GM19099 (cell line): ENCODE results near the gene GPR62.
A peak's percentile ranks its signal among the peaks of the same experiment; 100 is the strongest.

ENCODE experiments used
- POLR2A ChIP-seq: IDR thresholded peaks from 3 replicates; pipeline ENCODE4 v1.6.1; 2011; ENCODE audit warnings: low read depth; ENCODE audit not compliant: insufficient read length; ENCODE audit errors: extremely low read depth

GPR62 gene

DNA sequence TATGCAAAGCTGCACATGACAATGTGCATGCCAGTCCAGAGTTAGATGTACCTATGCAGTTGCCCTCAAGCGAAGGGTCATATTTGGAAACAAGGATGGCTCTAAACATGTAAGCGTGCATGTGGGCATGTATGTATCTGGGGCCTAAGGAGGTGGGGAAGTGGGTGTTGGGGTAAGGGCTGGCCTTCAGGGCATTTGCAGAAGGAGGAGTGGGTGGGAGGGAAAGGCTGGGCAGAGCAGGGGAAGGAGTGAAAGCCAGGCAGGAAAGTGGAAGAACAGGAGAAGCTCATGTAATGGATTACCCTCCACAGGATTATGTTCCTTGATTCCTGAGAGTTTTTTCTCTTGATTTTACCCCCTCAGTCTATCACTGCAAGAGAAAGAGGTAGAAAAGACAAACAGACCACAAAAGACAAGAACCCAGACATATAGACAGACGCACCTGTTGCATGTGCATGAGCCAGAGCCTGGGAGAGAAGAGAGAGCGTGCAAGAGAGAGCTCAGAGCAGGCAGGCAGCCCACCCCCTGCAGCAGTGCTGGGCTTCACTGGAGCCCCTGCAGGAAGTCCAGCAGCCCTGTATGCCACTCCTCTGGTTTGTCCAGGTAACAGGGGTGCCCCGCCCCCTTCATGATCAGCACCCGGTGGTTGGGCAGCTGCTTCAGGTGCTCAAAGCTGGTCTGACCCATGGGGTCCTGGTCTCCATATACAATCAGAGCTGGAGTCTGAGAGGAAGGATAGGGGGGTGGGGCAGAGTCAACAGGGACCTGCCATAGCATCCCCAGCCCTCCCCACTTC, 13.9 kb downstream of the GPR62 start:
- TF ChIP-seq POLR2A: no peak

DNA sequence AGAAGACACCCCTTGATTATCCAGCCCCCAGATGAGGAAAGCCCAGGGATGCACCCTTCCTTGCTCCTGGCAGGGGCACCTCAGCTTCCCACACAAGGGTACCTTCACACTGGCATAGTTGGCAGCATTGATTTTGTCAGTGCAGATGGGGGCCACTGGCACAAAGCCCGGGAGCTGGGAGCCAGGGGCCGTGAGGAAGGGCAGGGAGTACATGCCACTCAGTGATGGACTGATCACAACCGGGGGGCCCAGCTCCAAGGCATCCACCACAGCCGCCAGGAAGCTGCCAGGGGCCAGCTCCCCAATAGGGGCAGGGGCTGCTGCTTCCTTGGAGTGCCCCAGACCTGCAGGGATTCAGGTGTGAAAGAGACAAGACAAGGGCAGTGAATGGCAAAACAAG, 14.7 kb downstream of the GPR62 start:
- TF ChIP-seq POLR2A: no peak

- TF ChIP-seq POLR2A: no peak
These were observed 15.6 kb downstream of the GPR62 start for GRCh38 chr3:51970606-51971300.

DNA sequence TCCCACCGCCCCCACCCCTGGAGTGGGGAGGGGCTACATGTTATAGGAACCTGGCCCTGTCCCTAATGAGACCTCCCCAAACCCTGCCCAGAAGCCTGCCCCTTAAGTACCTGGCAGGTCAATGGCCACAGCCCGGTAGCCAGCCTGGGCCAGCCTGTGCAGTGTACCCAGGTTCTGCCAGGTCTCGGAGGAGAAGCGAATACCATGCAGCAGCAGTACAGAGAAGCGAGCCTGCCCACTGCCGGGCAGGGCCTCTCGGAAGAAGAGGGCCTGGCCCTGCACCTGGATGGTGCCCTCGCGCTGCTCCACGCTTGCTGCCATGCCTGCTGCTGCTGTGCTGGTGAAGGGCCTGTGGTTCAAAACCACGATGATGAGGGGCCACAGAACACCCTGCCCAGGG, 16.2 kb downstream of the GPR62 start:
- TF ChIP-seq POLR2A: no peak

GRCh38 chr3:51974277-51974962, 19.2 kb downstream of the GPR62 start:
- no peak for TF ChIP-seq POLR2A

GRCh38 chr3:51974963-51975851, 20.0 kb downstream of the GPR62 start, which contains the start of gene ABHD14A:
TSS of gene ABHD14A (plus strand) at chr3:51975064. CDS start at chr3:51975136, 72 bp downstream.
- TF ChIP-seq POLR2A: peak; percentile 91

DNA sequence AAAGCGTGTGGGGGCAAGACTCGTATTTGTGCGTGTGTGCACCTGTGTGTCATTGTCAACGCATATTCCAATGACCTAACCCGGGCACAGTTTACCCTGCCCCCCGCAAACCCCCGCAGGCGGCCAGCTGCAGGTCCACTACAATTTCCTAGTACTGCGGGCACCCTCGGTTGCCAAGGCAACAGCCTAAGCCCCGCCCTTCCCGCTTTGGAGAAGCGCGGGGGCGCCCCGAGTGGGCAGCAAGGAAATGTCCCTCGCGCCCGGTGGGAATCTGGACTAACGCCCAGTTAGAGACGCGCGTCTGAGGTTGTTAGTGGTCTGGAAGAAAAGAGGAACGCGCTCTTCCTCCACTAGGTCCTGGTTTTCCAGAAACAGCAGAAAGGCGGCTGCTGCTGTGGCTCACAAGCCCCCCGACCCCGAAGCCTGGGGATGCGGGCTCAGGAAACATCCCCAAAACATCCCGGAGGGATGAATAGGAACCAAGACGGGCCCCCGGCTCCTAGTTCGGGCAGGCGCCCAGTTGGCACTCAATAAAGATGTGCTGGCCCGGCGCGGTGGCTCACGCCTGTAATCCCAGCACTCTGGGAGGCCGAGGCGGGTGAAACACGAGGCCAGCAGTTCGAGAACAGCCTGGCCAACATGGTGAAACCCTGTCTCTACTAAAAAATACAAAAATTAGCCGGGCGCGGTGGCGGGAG, 20.8 kb downstream of the GPR62 start:
- TF ChIP-seq POLR2A: no peak

DNA sequence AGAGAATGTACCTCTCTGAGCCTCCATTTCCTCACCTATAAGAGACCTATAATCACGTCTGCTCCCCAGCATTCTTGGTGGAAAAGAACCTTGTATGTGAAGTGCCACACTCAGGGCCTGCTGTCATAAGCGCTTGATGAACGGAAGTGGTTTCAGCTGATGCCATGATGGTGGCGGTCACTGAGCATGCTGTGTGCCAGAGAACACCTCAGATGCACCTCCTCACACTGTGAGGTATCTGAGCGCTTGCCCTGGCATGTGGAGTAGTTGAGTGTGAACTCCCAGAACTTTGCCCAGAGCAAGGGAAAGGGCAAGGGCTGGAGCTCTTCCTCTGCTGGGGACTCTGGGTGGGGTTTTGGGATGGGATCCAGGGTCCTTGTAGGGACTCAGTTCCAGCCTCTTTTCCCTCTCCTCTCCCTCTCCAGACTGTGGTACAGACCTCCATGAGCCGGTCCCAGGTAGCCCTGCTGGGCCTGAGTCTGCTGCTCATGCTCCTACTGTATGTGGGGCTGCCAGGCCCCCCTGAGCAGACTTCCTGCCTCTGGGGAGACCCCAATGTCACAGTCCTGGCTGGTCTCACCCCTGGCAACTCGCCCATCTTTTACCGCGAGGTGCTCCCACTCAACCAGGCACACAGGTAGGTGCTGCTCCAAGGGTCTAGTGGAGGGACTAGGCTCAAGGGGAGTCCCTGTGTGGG, 22.4 kb downstream of the GPR62 start:
- TF ChIP-seq POLR2A: no peak

DNA sequence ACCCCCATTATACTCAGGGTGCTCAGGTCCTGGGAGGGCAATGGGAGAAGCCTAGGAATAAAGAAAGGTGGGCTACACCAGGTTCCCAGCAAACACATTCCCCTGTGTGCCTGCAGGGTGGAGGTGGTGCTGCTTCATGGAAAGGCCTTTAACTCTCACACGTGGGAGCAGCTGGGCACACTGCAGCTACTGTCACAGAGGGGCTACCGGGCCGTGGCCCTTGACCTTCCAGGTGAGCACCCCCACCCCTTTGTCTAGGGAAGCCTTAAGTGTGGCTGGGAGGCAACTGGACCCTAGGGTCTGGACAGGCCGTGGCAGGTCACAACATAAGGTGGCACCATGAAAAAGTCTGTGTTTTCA, 22.9 kb downstream of the GPR62 start:
- TF ChIP-seq POLR2A: no peak

- no peak for TF ChIP-seq POLR2A
These were observed 25.1 kb downstream of the GPR62 start for GRCh38 chr3:51980253-51980652.

- TF ChIP-seq POLR2A: no peak
These were observed 27.2 kb downstream of the GPR62 start for GRCh38 chr3:51982352-51982837.

DNA sequence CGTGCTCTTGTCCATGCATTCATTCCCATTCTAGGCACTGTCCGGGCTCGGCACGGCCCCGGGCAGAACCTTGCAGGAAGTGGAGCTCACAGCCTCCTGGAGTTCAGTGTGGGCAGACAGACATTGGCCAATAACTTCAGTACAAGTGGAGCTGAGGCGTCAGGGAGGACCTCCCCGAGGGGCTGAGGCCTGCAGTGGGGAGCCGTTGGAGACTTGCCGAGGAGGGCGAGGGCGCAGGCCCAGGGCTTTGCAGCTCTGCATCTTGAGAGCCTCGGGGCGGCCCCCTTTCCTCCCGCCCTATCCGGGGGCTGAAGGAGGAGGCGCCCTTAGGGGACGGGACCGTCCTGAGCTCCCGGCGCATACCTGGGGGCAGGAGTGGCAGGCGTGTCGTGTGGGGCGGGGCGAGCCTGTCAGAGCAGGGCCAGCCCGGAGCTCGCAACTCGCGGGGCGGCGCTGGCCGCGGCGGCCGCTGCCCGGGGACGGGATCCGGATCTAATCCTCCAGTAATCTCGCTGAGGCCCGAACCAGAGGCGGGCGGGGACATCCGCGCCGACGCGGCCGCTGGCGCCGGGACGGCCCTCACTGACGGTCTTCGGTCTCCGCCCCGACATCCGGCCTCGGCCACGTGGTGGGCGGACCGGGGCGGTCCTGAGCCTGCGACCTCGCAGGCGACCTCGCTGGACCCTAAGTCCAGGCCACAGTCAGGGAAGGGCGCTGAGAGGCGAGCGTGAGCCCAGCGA, 27.8 kb downstream of the GPR62 start, which contains the start of gene ACY1:
Gene ACY1, plus strand, starts transcription at position 698 of the 740 bp plus-strand sequence. CDS start 530 bp downstream, outside the sequence.
- TF ChIP-seq POLR2A: peak; percentile 73
